ENCODE measurements around the gene FOXC2.

DNA sequence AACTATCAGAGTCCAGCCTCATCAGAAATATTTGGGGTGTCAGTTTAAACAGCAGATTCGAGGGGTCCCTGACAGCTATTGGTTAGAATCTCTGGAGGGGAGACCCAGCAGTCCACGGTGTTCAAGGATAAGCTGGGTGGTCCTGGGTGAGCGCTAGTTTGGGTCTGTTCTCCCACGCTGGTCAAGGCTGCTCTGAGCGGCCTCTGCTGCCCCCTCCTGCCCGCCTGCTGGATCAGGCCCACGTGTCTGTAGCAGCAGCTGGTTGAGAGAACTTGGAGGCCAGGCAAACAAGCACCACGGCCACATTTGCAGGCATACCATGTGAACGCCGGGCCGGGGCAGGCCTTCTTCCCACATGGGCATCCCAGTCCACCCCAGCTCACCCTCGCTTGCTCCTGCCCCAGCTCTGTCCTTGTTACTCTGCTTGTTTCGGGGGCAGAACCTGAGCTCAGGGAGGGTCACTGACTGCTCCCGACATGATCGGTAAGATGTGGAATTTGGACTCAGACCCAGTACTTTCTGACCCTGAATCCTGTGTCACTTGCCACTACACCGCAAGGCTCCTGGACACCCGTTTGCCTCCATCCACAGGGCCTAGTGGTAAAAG, 48.9 kb upstream of the FOXC2 start:
- TF ChIP-seq, protein P1, sequence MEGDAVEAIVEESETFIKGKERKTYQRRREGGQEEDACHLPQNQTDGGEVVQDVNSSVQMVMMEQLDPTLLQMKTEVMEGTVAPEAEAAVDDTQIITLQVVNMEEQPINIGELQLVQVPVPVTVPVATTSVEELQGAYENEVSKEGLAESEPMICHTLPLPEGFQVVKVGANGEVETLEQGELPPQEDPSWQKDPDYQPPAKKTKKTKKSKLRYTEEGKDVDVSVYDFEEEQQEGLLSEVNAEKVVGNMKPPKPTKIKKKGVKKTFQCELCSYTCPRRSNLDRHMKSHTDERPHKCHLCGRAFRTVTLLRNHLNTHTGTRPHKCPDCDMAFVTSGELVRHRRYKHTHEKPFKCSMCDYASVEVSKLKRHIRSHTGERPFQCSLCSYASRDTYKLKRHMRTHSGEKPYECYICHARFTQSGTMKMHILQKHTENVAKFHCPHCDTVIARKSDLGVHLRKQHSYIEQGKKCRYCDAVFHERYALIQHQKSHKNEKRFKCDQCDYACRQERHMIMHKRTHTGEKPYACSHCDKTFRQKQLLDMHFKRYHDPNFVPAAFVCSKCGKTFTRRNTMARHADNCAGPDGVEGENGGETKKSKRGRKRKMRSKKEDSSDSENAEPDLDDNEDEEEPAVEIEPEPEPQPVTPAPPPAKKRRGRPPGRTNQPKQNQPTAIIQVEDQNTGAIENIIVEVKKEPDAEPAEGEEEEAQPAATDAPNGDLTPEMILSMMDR (IDR thresholded peaks at IDR 0.05): peak; percentile 60 to 82 (median 73)
- TF ChIP-seq POLR2A (IDR thresholded peaks at IDR 0.05): no peak

Data from heart left ventricle (tissue), 13 donors.